ENCODE results near the gene HYAL2. TPM values are rescaled to one million over a fixed set of nuclear protein-coding genes. Genes with fewer than 3 reads are reported as not detected.
A peak's percentile ranks its signal among the peaks of the same experiment; 100 is the strongest.

The HYAL2 gene
- total RNA-seq, 2 experiments from 2014 or later, result 4.8 to 5.7 TPM

DNA sequence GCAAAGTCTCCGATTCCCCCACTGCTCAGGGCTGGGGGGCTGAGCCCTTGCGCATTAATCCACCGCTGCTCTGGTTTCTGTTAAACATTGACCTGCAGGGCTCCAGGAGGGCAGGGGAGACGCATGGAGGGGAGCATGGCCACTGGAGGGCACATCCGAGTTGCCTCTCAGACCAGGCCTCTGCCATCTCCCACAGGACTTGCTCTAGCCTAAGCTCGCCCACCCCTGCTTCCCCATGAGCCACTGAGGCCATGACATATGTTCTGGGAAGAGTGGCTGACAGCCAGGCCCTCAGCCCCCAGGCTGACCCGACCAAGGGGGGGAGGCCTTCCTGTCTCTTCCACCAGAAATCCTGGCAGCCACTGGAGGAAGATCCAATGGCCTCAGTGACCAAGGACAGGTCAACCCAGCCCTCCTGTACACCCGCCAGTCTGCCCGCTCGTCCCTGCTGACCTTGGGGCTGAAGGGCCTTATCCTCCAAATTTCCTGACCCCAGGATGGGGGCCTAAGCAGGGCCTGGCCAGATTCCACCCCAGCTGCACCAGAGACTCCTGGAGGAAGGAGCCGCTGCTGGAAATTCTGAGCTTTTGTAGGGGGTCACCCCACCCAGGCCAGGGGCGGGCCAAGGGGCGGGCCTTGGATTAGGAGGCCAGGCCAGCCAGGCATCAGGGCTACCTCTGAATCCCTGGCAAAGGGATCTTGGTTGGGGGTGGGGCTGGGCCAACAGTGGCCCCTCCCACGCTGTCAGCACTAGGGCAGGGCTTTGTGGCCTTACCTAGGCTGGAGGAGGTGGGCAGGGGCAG is 19.3 kb downstream of the HYAL2 start, which contains the start of gene HYAL1:
HYAL1 (minus strand) TSS at position 562 of the 803 bp plus-strand sequence. CDS start 618 bp downstream, outside the sequence.
- Mint-ChIP-seq H3K27ac (no peak within 1 kb of the TSS), H3K4me1 (ENCODE audit: low read depth) (peaks cover 22% of the 10 kb centered on the region), H3K9me3 (no peaks in the 10 kb centered on the region), H3K36me3 (peaks cover 1% of the 10 kb centered on the region), H3K27me3 (no peaks in the 10 kb centered on the region), H3K4me3 (no peak within 1 kb of the TSS)
- ChIA-PET CTCF (interaction anchor here (1.8 kb wide), 1 partner anchor 21 kb away, joined by 7 read pairs; no protein-coding TSS in a partner anchor), POLR2A (no interaction called here)
- no peak for DNase-seq
- intact Hi-C loops (cut with micrococcal nuclease), result no loop called here

DNA sequence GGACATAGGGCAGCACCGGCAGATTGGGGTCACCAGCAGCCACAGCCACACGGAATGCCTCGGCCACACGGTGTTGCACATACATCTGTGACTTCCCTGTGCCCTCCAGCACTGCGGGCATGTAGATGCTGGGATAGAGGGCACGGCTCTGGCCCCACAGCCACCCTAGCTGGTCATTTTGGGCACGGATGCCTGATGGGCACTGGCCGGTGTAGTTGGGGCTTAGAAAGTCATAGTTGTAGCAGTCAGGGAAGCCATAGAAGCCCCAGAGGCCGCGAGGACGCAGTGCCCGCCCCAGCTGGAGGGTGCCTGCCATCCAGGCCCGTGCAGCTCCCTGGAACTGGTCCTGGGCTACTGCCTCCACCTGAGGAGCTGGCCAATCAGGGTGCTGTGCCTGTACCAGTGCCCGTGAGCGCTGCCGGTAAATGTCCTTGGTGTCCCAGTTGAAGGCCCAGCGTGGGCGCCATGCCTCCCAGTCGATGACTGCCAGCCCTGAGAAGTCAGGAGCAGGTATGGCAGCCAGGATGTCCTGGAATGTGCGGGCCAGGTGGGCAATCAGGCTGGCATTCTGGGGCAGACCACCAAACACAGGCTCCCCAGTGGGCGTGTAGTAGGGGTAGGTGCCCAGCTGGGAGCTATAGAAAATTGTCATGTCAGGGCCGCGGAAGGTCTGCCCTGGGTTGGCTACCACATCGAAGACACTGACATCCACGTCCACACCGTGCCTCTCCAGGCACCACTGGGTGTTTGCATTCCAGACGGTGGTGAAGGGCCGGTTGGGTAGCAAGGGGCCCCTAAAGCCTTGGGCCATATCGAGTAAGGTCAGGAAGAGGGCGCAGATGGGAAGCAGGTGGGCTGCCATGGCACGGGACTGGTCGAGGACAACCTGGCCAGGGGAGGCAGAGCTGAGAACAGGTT is 20.2 kb downstream of the HYAL2 start:
- Mint-ChIP-seq H3K4me1 (ENCODE audit: low read depth) (peaks cover 30% of the 10 kb centered on the region), H3K9me3 (no peaks in the 10 kb centered on the region), H3K27me3 (no peaks in the 10 kb centered on the region), H3K4me3 (no peak overlapping the region), H3K27ac (no peak overlapping the region), H3K36me3 (no peaks in the 10 kb centered on the region)
- intact Hi-C loops (cut with micrococcal nuclease), result no loop called here
- ChIA-PET POLR2A (interaction anchor here (0.7 kb wide), 1 partner anchor 10 kb away, joined by 3 read pairs; no protein-coding TSS in a partner anchor), CTCF (interaction anchor here (1.8 kb wide), 1 partner anchor 22 kb away, joined by 7 read pairs; no protein-coding TSS in a partner anchor)
- DNase-seq, result no peak

DNA sequence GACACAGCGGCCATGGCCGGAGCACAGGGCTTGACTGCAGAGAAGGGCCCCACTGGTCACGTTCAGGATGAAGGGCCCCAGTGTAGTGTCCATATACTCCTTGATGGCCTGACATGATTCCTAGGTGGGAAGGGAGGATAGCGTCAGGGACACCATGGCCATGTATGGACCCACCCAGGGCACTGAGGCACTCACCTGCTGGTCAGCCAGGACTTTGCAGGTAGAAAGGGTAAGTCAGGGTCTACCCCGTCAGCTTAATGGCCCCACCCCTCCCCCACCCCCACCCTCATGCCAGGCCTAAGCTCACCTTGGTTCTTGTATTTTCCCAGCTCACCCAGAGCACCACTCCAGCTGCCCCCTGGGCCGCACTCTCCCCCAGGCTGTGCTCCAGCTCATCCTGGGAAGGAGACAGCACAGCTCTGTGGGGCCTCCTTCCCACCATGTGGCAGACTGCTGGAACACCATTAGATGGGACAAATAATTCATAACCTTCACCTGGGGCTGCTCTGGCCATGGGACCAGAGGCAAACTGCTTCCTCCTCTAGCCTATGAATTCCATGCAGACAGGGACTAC is 21.8 kb downstream of the HYAL2 start:
- no peaks in the 10 kb centered on the region for H3K9me3 Mint-ChIP-seq
- H3K36me3 Mint-ChIP-seq, result peaks cover 1% of the 10 kb centered on the region
- H3K4me1 Mint-ChIP-seq (ENCODE audit: low read depth), result peaks cover 31% of the 10 kb centered on the region
- H3K27me3 Mint-ChIP-seq, result no peaks in the 10 kb centered on the region
- DNase-seq, result no peak
- intact Hi-C loops (cut with micrococcal nuclease), result no loop called here
- ChIA-PET POLR2A (no interaction called here), CTCF (interaction anchor here (1.3 to 2.5 kb wide), 2 partner anchors 75 to 106 kb away, joined by 3 to 6 read pairs; no protein-coding TSS in a partner anchor)
- peak overlapping the region; percentile 95 for H3K27ac Mint-ChIP-seq
- H3K4me3 Mint-ChIP-seq, result peak overlapping the region; percentile 97

DNA sequence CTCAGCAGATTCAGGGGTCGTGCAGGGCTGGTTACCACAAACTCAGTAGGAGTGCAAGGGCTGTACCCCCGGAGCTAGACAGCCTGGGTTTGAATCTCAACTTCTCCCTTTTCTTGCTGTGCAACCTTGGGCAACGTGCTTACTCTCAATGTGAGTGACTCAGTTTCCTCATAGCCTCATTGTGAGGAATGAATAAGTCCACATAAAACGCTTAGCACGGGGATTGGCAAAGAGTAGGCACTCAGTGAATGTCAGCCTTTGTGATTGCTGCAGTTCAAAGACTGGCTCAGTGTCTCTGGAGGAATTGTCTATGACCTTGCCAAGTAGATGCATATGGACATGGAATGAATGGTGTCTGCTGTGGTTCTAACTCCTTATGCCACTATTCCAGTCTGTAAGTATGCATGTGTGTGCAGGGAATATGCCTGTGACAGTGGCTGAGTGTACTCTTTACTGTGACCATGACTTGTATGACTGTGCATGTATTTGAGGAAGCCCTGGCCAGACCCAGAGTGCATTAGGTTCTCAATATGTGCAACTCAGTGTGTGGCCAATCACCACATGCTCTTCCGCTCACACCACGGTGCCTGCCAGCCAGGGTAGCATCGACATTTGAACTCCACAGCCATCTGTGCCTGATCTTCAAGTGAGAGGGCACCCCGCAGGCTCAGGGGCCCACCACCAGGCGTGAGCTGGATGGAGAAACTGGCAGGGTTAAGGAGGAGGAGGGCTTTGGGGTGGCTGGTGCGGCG is 22.4 kb downstream of the HYAL2 start:
- intact Hi-C loops (cut with micrococcal nuclease), result loop anchor here (1.0 to 2.0 kb wide), 6 partner anchors 21 to 59 kb away; partner anchors contain the start of genes TMEM115 and TUSC2
- Mint-ChIP-seq H3K27me3 (no peaks in the 10 kb centered on the region), H3K27ac (peak overlapping the region; percentile 95), H3K36me3 (peaks cover 1% of the 10 kb centered on the region), H3K9me3 (no peaks in the 10 kb centered on the region), H3K4me3 (peak overlapping the region; percentile 97), H3K4me1 (ENCODE audit: low read depth) (peaks cover 31% of the 10 kb centered on the region)
- ChIA-PET CTCF (interaction anchor here (1.3 to 3.6 kb wide), 8 partner anchors 21 to 105 kb away, joined by 3 to 30 read pairs (median 6); partner anchors contain the start of genes CYB561D2 and NPRL2), POLR2A (interaction anchor here (1.0 to 3.5 kb wide), 8 partner anchors 15 to 64 kb away, joined by 4 to 34 read pairs (median 6); partner anchors contain the start of genes CYB561D2, GNAI2, NPRL2 and RASSF1)
- DNase-seq, result peak; percentile 35

DNA sequence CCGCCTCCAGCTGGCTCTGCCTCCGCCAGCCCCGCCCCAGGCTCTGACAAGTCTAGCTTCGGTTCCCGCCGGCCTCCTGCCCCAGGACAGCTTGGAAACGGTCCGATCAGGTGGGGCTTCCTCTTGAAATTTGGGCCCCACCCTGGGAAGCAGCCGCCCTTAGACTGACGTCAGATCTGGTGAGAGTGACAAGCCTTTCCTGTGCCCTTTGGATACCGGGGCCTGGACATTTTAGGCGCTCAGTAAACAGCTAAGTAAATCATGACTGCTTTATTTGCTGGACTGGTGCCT is 23.0 kb downstream of the HYAL2 start:
- ChIA-PET POLR2A (interaction anchor here (1.0 to 3.5 kb wide), 10 partner anchors 15 to 64 kb away, joined by 3 to 34 read pairs (median 5); partner anchors contain the start of genes CYB561D2, GNAI2, NPRL2 and RASSF1), CTCF (interaction anchor here (0.7 to 3.6 kb wide), 9 partner anchors 21 to 105 kb away, joined by 3 to 30 read pairs (median 6); partner anchors contain the start of genes CYB561D2 and NPRL2)
- Mint-ChIP-seq H3K4me3 (peak overlapping the region; percentile 97), H3K4me1 (ENCODE audit: low read depth) (peaks cover 26% of the 10 kb centered on the region), H3K9me3 (no peaks in the 10 kb centered on the region), H3K36me3 (peaks cover 1% of the 10 kb centered on the region), H3K27me3 (no peaks in the 10 kb centered on the region), H3K27ac (peak overlapping the region; percentile 95)
- intact Hi-C loops (cut with micrococcal nuclease), result loop anchor here (1.0 to 2.0 kb wide), 6 partner anchors 22 to 59 kb away; partner anchors contain the start of genes TMEM115 and TUSC2
- no peak for DNase-seq

DNA sequence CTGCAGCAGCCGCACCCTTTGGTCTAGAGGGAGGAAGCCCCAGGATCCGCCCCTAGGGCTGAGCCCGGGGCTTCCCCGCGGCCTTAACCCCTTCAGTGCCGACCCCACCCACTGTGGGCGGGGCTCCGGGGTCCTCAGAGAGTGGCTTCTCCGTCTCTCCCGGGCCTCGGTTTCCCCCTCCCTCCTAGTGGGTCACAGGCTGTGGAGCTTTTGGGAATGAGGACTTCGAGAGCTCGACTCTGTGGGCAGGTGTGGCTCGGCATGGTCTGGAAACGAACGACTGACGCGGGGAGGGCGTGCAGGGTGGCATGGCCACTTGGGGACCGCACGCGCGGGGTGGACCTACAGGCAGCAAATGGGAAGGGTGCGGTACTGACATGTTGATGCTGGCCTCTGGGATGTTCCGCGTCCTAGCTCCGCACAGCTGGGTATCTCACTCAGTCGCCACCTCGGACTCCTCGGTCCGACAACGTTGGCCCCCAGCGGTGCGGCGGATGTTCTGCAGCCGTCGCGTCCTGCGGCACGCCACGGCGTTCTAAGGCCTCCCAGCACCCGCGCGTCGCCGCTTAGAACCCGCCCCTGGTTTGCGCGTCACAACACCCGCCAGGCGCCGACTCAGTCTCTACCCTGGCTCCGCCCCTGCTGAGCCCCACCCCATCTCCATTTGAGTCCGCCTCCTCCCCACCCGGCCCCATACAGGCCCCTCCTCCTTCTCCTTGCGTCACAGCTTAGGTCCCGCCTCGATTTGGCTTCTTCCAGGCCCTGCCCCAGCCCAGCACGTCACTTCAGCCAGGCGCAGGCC is 23.5 kb downstream of the HYAL2 start, which contains the start of the genes HYAL3 and NAA80:
HYAL3 (minus strand) TSS at position 570 of the 802 bp plus-strand sequence. CDS start 3,803 bp downstream, outside the sequence.
NAA80 (minus strand) TSS at position 570 of the 802 bp plus-strand sequence. CDS start 1,942 bp downstream, outside the sequence.
- Mint-ChIP-seq H3K4me1 (ENCODE audit: low read depth) (peaks cover 24% of the 10 kb centered on the region), H3K27me3 (no peaks in the 10 kb centered on the region), H3K36me3 (peaks cover 1% of the 10 kb centered on the region), H3K9me3 (no peaks in the 10 kb centered on the region), H3K4me3 (peak within 1 kb of the TSS; percentile 97), H3K27ac (peak within 1 kb of the TSS; percentile 95)
- CTCF ChIA-PET, result interaction anchor here (0.6 to 3.6 kb wide), 11 partner anchors 22 to 563 kb away, joined by 3 to 30 read pairs (median 5); partner anchors contain the start of genes CYB561D2 and NPRL2
- peak; percentile 100 for DNase-seq
- intact Hi-C loops (cut with micrococcal nuclease), result loop anchor here (1.0 to 2.0 kb wide), 6 partner anchors 22 to 60 kb away; partner anchors contain the start of genes TMEM115 and TUSC2
- POLR2A ChIA-PET, result interaction anchor here (0.6 to 3.5 kb wide), 11 partner anchors 16 to 63 kb away, joined by 3 to 34 read pairs (median 5); partner anchors contain the start of genes CYB561D2, GNAI2, NPRL2 and RASSF1

DNA sequence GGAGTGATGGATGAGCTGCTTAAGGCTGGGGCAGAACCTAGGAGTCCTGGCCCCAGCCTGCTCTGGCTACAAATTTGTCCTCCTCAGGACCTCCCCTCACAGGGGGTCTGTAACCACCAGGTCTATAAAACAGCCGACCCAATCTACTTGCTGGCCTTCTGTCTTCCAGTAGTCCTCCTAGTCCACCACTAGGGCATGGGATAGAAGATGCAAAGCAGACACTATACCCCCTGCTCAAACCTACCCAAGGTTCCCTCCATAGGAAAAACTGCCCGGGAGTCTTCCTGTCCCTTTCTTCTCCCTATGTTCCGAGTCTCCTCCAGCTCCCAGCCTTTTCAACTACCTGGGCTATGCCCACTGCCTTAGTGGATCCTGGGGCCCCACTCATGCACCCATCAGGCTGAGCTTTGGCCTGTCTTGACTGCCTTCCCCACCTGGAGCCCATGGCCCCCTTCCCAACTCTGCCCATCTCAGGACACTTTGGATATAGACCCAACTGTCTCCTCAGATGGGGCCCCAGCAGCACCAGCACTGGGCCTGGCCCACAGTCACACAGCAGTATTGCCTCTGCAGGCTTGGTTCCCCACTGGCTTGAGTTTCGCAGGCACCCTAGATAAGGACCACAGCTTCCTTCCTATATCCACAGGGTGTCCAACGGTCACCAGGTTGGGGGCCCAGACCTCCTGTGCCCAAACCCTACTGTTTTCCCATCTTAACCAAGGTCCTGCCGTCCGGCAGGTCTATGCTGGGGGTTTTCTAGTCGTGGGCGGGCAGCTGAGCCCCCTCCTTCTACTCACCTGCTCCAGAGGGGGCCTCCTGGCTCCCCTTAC is 24.4 kb downstream of the HYAL2 start:
- ChIA-PET POLR2A (interaction anchor here (0.6 to 3.5 kb wide), 6 partner anchors 26 to 62 kb away, joined by 3 to 34 read pairs (median 6); partner anchors contain the start of genes GNAI2 and RASSF1), CTCF (interaction anchor here (0.6 to 3.6 kb wide), 7 partner anchors 23 to 562 kb away, joined by 3 to 30 read pairs (median 6); no protein-coding TSS in a partner anchor)
- peak overlapping the region; percentile 95 for H3K27ac Mint-ChIP-seq
- intact Hi-C loops (cut with micrococcal nuclease), result loop anchor here (2.0 kb wide), 3 partner anchors 23 to 61 kb away; partner anchors contain the start of genes TMEM115 and TUSC2
- DNase-seq, result no peak
- H3K36me3 Mint-ChIP-seq, result peaks cover 1% of the 10 kb centered on the region
- peak overlapping the region; percentile 97 for H3K4me3 Mint-ChIP-seq
- H3K9me3 Mint-ChIP-seq, result no peaks in the 10 kb centered on the region
- H3K27me3 Mint-ChIP-seq, result no peaks in the 10 kb centered on the region
- H3K4me1 Mint-ChIP-seq (ENCODE audit: low read depth), result peaks cover 26% of the 10 kb centered on the region

DNA sequence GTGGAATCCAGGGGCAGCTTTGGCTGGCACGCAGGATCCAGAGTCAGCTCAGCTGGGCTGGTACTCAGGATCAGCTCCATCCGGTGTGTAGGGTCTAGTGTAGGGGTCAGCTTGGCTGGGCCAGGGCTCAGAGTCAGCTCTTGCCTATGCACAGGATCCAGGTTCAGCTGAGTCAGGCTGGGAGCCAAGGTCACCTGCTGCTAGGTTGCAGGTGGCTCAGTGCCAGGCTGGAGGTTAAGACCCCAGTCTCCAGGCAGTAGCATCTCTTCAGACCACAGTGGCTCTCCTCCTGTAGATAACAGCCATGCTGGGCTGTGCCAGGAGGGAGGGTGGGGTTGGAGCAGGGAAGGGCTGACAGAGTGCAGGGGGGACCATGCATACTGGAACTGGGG is 25.2 kb downstream of the HYAL2 start:
- POLR2A ChIA-PET, result interaction anchor here (1.4 to 3.5 kb wide), 2 partner anchors 40 to 59 kb away, joined by 4 to 34 read pairs; no protein-coding TSS in a partner anchor
- Mint-ChIP-seq H3K4me3 (no peak overlapping the region), H3K4me1 (ENCODE audit: low read depth) (peaks cover 34% of the 10 kb centered on the region), H3K27ac (no peak overlapping the region), H3K9me3 (no peaks in the 10 kb centered on the region), H3K36me3 (peaks cover 1% of the 10 kb centered on the region), H3K27me3 (no peaks in the 10 kb centered on the region)
- CTCF ChIA-PET, result interaction anchor here (0.6 to 3.6 kb wide), 4 partner anchors 24 to 51 kb away, joined by 3 to 30 read pairs (median 10); no protein-coding TSS in a partner anchor
- no peak for DNase-seq
- intact Hi-C loops (cut with micrococcal nuclease), result no loop called here

Data from activated CD4-positive, alpha-beta memory T cell treated with anti-CD3 and anti-CD28 coated beads for 36 hours (primary cell).